HepG2 (cell line): ENCODE data around the gene ERLEC1. TPM values are rescaled to one million over a fixed set of nuclear protein-coding genes. Genes with fewer than 3 reads are reported as not detected.

Experiments used
- AHDC1 ChIP-seq: sonication (generic); formaldehyde crosslinking; IDR thresholded peaks from 2 replicates; pipeline ENCODE4 v1.5.1; 2020; ENCODE audit warnings: mild to moderate bottlenecking, missing genetic modification reagents, borderline replicate concordance
- ATRX ChIP-seq: sonication (generic); formaldehyde crosslinking; IDR thresholded peaks from 2 replicates; pipeline ENCODE4 v1.4.0; 2020; ENCODE audit warnings: missing genetic modification reagents, borderline replicate concordance
- ELF3 ChIP-seq: IDR thresholded peaks from 2 replicates; pipeline ENCODE4 v1.6.1; 2016; ENCODE audit warnings: missing genetic modification reagents, missing compliant biosample characterization
- GTF3A ChIP-seq: sonication (generic); formaldehyde crosslinking; conservative IDR thresholded peaks from 2 replicates; pipeline ENCODE4 v1.4.0; 2020; ENCODE audit warnings: mild to moderate bottlenecking, missing genetic modification reagents
- HDAC2 ChIP-seq: sonication (generic); formaldehyde crosslinking; IDR thresholded peaks from 2 replicates; pipeline ENCODE4 v1.4.0; 2020; ENCODE audit warnings: missing genetic modification reagents
- KAT2B ChIP-seq: fragments of 150-350 bp; IDR thresholded peaks from 2 replicates; pipeline ENCODE4 v1.6.1; 2014; ENCODE audit warnings: low read depth, low read length, borderline replicate concordance
- TBP ChIP-seq: sonication (generic); formaldehyde crosslinking; IDR thresholded peaks from 2 replicates; pipeline ENCODE4 v1.5.0; 2020; ENCODE audit warnings: missing genetic modification reagents
- TOPORS ChIP-seq: sonication (generic); formaldehyde crosslinking; IDR thresholded peaks from 2 replicates; pipeline ENCODE4 v1.8.0; 2023; ENCODE audit warnings: mild to moderate bottlenecking, missing genetic modification reagents
- ZBTB40 ChIP-seq, 2 experiments: fragments of 450-650 bp in 1 of 2; sonication (generic) in 1 of 2; formaldehyde crosslinking in 1 of 2; IDR thresholded peaks; 2 replicates each; pipeline versions ENCODE4 v1.6.1 to v1.8.0; 2016 to 2022; ENCODE audit warnings: antibody characterized with exemption in 1 of 2, mild to moderate bottlenecking in 1 of 2, missing genetic modification reagents in 1 of 2
- ZMYM3 ChIP-seq: sonication (generic); formaldehyde crosslinking; IDR thresholded peaks from 2 replicates; pipeline ENCODE4 v1.5.1; 2020; ENCODE audit warnings: mild to moderate bottlenecking, missing genetic modification reagents
- polyA plus RNA-seq, 8 experiments: library from polyadenylated mRNA; depleted of rRNA in 3 of 8; stranded (reverse) in 7 of 8; unstranded in 1 of 8; fragments of >200 nt; fragmentation: Illumina TruSeq in 4 of 8; extraction: Trizol in 4 of 8; gene quantifications; 2 replicates each; pipeline versions ENCODE4 v1.2.1 to v1.2.3, GENCODE V29; 2011 to 2016; ENCODE audit warnings: low read depth in 4 of 8, missing spikeins in 1 of 8, mixed read lengths in 1 of 8; ENCODE audit not compliant: insufficient read depth in 1 of 8
- total RNA-seq, 5 experiments: library from RNA; depleted of rRNA; stranded (reverse); fragments of >200 nt; fragmentation: Illumina TruSeq; extraction: Trizol; gene quantifications; 2 replicates each; pipeline ENCODE4 v1.2.3, GENCODE V29; 2016; ENCODE audit warnings: low read depth in 1 of 5
- TF ChIP-seq, protein P1 (sequence below): sonication (generic); formaldehyde crosslinking; IDR thresholded peaks from 2 replicates; pipeline ENCODE4 v1.4.0; 2020; ENCODE audit warnings: missing genetic modification reagents, borderline replicate concordance

The ERLEC1 gene
- total and polyA plus RNA-seq, 2 of the 13 experiments (the other 11 are each of a cell fraction or from before 2014, with no cell fraction given): 87.3 to 88.4 TPM

GRCh38 chr2:53829273-53829979 lies 42.6 kb downstream of the ERLEC1 start (continued):
- no peak for TF ChIP-seq ZBTB40 (IDR thresholded peaks at IDR 0.05)
- no peak for TF ChIP-seq ZBTB40 (CRISPR knock-in tag; IDR thresholded peaks at IDR 0.05)
- 0 out of 2 replicates have a peak, but pooled peaks have one; percentile 30 for TF ChIP-seq HDAC2 (CRISPR knock-in tag)
- TF ChIP-seq TBP: no peak
- TF ChIP-seq TOPORS (CRISPR knock-in tag): no peak
- TF ChIP-seq AHDC1 (CRISPR knock-in tag): no peak
- TF ChIP-seq GTF3A: no peak
- TF ChIP-seq ELF3 (CRISPR knock-in tag): no peak
- 0 out of 2 replicates have a peak, but pooled peaks have one; percentile 34 for TF ChIP-seq ZMYM3
- no peak for TF ChIP-seq ATRX (CRISPR knock-in tag)
- TF ChIP-seq, protein P1, sequence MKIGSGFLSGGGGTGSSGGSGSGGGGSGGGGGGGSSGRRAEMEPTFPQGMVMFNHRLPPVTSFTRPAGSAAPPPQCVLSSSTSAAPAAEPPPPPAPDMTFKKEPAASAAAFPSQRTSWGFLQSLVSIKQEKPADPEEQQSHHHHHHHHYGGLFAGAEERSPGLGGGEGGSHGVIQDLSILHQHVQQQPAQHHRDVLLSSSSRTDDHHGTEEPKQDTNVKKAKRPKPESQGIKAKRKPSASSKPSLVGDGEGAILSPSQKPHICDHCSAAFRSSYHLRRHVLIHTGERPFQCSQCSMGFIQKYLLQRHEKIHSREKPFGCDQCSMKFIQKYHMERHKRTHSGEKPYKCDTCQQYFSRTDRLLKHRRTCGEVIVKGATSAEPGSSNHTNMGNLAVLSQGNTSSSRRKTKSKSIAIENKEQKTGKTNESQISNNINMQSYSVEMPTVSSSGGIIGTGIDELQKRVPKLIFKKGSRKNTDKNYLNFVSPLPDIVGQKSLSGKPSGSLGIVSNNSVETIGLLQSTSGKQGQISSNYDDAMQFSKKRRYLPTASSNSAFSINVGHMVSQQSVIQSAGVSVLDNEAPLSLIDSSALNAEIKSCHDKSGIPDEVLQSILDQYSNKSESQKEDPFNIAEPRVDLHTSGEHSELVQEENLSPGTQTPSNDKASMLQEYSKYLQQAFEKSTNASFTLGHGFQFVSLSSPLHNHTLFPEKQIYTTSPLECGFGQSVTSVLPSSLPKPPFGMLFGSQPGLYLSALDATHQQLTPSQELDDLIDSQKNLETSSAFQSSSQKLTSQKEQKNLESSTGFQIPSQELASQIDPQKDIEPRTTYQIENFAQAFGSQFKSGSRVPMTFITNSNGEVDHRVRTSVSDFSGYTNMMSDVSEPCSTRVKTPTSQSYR: no peak
- no peak for TF ChIP-seq KAT2B
